GM12878 (cell line): ENCODE results near the gene TCF7. TPM values are rescaled to one million over a fixed set of nuclear protein-coding genes. Genes with fewer than 3 reads are reported as not detected.
A peak's percentile ranks its signal among the peaks of the same experiment; 100 is the strongest.

ENCODE experiments used
- BCL11A ChIP-seq: IDR thresholded peaks from 2 replicates; pipeline ENCODE4 v1.6.1; 2011; ENCODE audit warnings: low read depth, low read length
- BRCA1 ChIP-seq: IDR thresholded peaks from 2 replicates; pipeline ENCODE4 v1.6.1; 2011; ENCODE audit warnings: low read depth, low read length, improper control_type of control experiment
- ESRRA ChIP-seq: IDR thresholded peaks from 2 replicates; pipeline ENCODE4 v1.6.1; 2012; ENCODE audit warnings: mild to moderate bottlenecking, low read length, improper control_type of control experiment
- ETV6 ChIP-seq, 2 experiments: fragments of 450-650 bp in 1 of 2; IDR thresholded peaks in 1 of 2; conservative IDR thresholded peaks in 1 of 2; 2 replicates each; pipeline ENCODE4 v1.6.1; 2014; ENCODE audit warnings: antibody characterized with exemption in 1 of 2, borderline replicate concordance in 1 of 2, low read depth in 1 of 2, mild to moderate bottlenecking in 1 of 2, moderate library complexity in 1 of 2
- HDAC2 ChIP-seq: fragments of 200-600 bp; sonication (generic); IDR thresholded peaks from 2 replicates; pipeline ENCODE4 v1.6.1; 2017
- IKZF2 ChIP-seq, 2 experiments: fragments of 450-650 bp; IDR thresholded peaks; 2 replicates each; pipeline ENCODE4 v1.6.1; 2017; ENCODE audit warnings: mild to moderate bottlenecking in 2 of 2, moderate library complexity in 2 of 2
- KAT2A ChIP-seq: conservative IDR thresholded peaks from 2 replicates; pipeline ENCODE4 v1.6.1; 2011; ENCODE audit warnings: low read depth, low read length; ENCODE audit not compliant: control insufficient read depth
- LARP7 ChIP-seq: fragments of 450-650 bp; IDR thresholded peaks from 2 replicates; pipeline ENCODE4 v1.6.1; 2017; ENCODE audit warnings: mild to moderate bottlenecking
- MYB ChIP-seq: fragments of 150-350 bp; IDR thresholded peaks from 2 replicates; pipeline ENCODE4 v1.6.1; 2014; ENCODE audit warnings: mild to moderate bottlenecking, low read depth, low read length, borderline replicate concordance
- NBN ChIP-seq: fragments of 450-650 bp; IDR thresholded peaks from 2 replicates; pipeline ENCODE4 v1.6.1; 2016
- PML ChIP-seq: IDR thresholded peaks from 2 replicates; pipeline ENCODE4 v1.6.1; 2012; ENCODE audit warnings: low read length, inconsistent platforms
- POU2F2 ChIP-seq: IDR thresholded peaks from 3 replicates; pipeline ENCODE4 v1.6.1; 2011; ENCODE audit warnings: low read depth, mild to moderate bottlenecking, low read length, borderline replicate concordance
- RAD21 ChIP-seq: IDR thresholded peaks from 2 replicates; pipeline ENCODE4 v1.6.1; 2011; ENCODE audit warnings: mild to moderate bottlenecking, low read depth, low read length, moderate library complexity; ENCODE audit not compliant: insufficient read depth
- RBBP5 ChIP-seq: fragments of 200-600 bp; sonication (generic); conservative IDR thresholded peaks from 2 replicates; pipeline ENCODE4 v1.6.1; 2016
- SIN3A ChIP-seq: IDR thresholded peaks from 2 replicates; pipeline ENCODE4 v1.6.1; 2012; ENCODE audit warnings: low read depth, low read length, improper control_type of control experiment
- SMAD1 ChIP-seq: fragments of 450-650 bp; IDR thresholded peaks from 2 replicates; pipeline ENCODE4 v1.6.1; 2018; ENCODE audit warnings: mild to moderate bottlenecking, low read depth; ENCODE audit not compliant: partially characterized antibody
- STAT1 ChIP-seq: fragments of 450-650 bp; conservative IDR thresholded peaks from 2 replicates; pipeline ENCODE4 v1.6.1; 2014; ENCODE audit warnings: antibody characterized with exemption, mild to moderate bottlenecking
- YBX1 ChIP-seq: fragments of 450-650 bp; IDR thresholded peaks from 2 replicates; pipeline ENCODE4 v1.6.1; 2016; ENCODE audit warnings: antibody characterized with exemption
- polyA plus RNA-seq, 11 experiments: library from polyadenylated mRNA; depleted of rRNA in 4 of 11; unstranded in 6 of 11; stranded (reverse) in 5 of 11; fragments of >200 nt; fragmentation: Nextera tagmentation in 4 of 11; fragmentation: Illumina TruSeq in 1 of 11; extraction: Ambion mirVana in 4 of 11; extraction: Trizol in 1 of 11; gene quantifications; 1 replicate in 1 of 11; 2 replicates in 10 of 11; pipeline versions ENCODE4 v1.2.1 to v1.2.3, GENCODE V29; 2011 to 2016; ENCODE audit warnings: inconsistent platforms in 2 of 11, missing spikeins in 2 of 11, low read depth in 1 of 11
- total RNA-seq, 4 experiments: library from RNA; depleted of rRNA in 3 of 4; stranded (reverse); fragments of >200 nt in 3 of 4; fragmentation: Illumina TruSeq in 1 of 4; extraction: Trizol in 1 of 4; gene quantifications; 2 replicates each; pipeline versions ENCODE4 v1.2.1 to v1.2.3, GENCODE V29; 2013 to 2021
- TF ChIP-seq, protein P1 (sequence below), 3 experiments: IDR thresholded peaks in 2 of 3; conservative IDR thresholded peaks in 1 of 3; 2 replicates each; pipeline ENCODE4 v1.5.1; 2011; ENCODE audit warnings: low read depth in 3 of 3, low read length in 3 of 3, mild to moderate bottlenecking in 3 of 3, control low read depth in 2 of 3, moderate library complexity in 2 of 3, inconsistent platforms in 1 of 3, mixed read lengths in 1 of 3; ENCODE audit not compliant: control insufficient read depth in 2 of 3, insufficient read depth in 1 of 3; ENCODE audit errors: extremely low read depth in 1 of 3
- TF ChIP-seq, protein P2 (sequence below): fragments of 450-650 bp; IDR thresholded peaks from 2 replicates; pipeline ENCODE4 v1.6.1; 2014; ENCODE audit warnings: mild to moderate bottlenecking
- TF ChIP-seq, protein P3 (sequence below): fragments of 450-650 bp; IDR thresholded peaks from 2 replicates; pipeline ENCODE4 v1.6.1; 2017; ENCODE audit warnings: antibody characterized with exemption, mild to moderate bottlenecking, moderate library complexity
- TF ChIP-seq, protein P4 (sequence below): fragments of 450-650 bp; IDR thresholded peaks from 2 replicates; pipeline ENCODE4 v1.6.1; 2017; ENCODE audit warnings: borderline replicate concordance
- TF ChIP-seq, protein P5 (sequence below): IDR thresholded peaks from 2 replicates; pipeline ENCODE4 v1.6.1; 2012; ENCODE audit warnings: low read length, inconsistent platforms

TCF7 gene
- total and polyA plus RNA-seq, 10 of the 15 experiments (the other 5 are each of a cell fraction or from before 2014, with no cell fraction given) = 10.0 to 60.2 (median 23.6) TPM

DNA sequence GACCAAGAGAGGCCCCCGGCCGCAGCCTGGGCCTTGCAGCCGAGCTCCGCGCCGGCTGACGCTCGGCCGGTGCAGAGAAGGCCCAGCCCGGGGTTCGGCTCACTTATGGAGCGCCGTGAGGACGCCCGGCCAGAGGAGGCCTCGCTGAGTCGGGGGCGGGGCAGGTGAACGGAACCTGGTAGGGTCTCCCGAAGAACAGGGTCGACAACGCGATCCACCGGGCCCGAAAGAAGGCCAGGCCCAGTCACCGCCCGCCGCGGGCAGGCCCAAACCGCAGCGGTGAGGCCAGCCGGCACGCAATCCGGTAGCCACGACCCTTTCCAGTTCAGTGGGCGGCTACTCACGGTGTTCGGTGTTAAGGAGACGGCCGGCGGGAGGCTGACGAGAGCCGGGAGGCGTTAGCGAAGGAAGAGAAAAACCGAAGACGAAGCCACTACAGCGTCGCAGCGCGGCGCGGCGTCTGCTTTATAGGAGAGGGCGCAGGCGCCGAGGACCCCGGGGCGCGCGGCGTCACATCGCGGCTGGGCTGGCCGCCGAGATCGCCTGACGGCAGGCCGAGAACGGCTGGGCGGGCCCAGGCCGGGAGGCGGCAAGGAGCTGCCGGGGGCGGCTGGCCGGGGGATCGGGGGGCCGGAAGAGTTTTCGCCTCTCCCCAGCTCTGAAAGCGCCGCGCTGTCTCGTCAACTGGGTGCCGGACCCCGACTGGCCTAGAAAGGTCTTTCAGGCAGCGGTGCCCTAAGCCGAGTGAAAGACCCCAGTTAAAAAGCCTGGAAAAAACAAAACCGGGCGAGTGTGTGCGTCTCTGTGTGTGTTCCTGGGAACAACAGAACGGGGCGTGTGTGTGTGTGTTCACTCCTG lies 62.3 kb downstream of the TCF7 start, which contains the start of gene SKP1 (continued):
- peak; percentile 96 for TF ChIP-seq POU2F2
- TF ChIP-seq YBX1 = no peak
- TF ChIP-seq ESRRA = no peak
- TF ChIP-seq BCL11A = no peak
- TF ChIP-seq, protein P1, sequence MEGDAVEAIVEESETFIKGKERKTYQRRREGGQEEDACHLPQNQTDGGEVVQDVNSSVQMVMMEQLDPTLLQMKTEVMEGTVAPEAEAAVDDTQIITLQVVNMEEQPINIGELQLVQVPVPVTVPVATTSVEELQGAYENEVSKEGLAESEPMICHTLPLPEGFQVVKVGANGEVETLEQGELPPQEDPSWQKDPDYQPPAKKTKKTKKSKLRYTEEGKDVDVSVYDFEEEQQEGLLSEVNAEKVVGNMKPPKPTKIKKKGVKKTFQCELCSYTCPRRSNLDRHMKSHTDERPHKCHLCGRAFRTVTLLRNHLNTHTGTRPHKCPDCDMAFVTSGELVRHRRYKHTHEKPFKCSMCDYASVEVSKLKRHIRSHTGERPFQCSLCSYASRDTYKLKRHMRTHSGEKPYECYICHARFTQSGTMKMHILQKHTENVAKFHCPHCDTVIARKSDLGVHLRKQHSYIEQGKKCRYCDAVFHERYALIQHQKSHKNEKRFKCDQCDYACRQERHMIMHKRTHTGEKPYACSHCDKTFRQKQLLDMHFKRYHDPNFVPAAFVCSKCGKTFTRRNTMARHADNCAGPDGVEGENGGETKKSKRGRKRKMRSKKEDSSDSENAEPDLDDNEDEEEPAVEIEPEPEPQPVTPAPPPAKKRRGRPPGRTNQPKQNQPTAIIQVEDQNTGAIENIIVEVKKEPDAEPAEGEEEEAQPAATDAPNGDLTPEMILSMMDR (IDR thresholded peaks at IDR 0.05 in 2 of 3, conservative IDR thresholded peaks at IDR 0.05 in 1 of 3; ENCODE audit: control insufficient read depth in 2 of 3, extremely low read depth in 1 of 3, insufficient read depth in 1 of 3, low read depth in 3 of 3, low read length in 3 of 3) = no peak
- TF ChIP-seq, protein P2, sequence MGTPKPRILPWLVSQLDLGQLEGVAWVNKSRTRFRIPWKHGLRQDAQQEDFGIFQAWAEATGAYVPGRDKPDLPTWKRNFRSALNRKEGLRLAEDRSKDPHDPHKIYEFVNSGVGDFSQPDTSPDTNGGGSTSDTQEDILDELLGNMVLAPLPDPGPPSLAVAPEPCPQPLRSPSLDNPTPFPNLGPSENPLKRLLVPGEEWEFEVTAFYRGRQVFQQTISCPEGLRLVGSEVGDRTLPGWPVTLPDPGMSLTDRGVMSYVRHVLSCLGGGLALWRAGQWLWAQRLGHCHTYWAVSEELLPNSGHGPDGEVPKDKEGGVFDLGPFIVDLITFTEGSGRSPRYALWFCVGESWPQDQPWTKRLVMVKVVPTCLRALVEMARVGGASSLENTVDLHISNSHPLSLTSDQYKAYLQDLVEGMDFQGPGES = no peak
- peak; percentile 74 for TF ChIP-seq SMAD1
- peak; percentile 83 for TF ChIP-seq NBN
- peak; percentile 2 to 27; a peak in 1 of 4 replicates for TF ChIP-seq IKZF2 (IDR thresholded peaks at IDR 0.05)
- no peak for TF ChIP-seq ETV6 (conservative IDR thresholded peaks at IDR 0.05 in 1 of 2, IDR thresholded peaks at IDR 0.05 in 1 of 2; ENCODE audit: borderline replicate concordance in 1 of 2, low read depth in 1 of 2)
- TF ChIP-seq, protein P3, sequence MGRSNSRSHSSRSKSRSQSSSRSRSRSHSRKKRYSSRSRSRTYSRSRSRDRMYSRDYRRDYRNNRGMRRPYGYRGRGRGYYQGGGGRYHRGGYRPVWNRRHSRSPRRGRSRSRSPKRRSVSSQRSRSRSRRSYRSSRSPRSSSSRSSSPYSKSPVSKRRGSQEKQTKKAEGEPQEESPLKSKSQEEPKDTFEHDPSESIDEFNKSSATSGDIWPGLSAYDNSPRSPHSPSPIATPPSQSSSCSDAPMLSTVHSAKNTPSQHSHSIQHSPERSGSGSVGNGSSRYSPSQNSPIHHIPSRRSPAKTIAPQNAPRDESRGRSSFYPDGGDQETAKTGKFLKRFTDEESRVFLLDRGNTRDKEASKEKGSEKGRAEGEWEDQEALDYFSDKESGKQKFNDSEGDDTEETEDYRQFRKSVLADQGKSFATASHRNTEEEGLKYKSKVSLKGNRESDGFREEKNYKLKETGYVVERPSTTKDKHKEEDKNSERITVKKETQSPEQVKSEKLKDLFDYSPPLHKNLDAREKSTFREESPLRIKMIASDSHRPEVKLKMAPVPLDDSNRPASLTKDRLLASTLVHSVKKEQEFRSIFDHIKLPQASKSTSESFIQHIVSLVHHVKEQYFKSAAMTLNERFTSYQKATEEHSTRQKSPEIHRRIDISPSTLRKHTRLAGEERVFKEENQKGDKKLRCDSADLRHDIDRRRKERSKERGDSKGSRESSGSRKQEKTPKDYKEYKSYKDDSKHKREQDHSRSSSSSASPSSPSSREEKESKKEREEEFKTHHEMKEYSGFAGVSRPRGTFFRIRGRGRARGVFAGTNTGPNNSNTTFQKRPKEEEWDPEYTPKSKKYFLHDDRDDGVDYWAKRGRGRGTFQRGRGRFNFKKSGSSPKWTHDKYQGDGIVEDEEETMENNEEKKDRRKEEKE = no peak
- TF ChIP-seq MYB = peak; percentile 80; the same call in 1 of the 2 replicates
- no peak for TF ChIP-seq RAD21
- TF ChIP-seq PML = peak; percentile 98
- TF ChIP-seq BRCA1 = no peak
- TF ChIP-seq RBBP5 = no peak
- peak; percentile 83 for TF ChIP-seq LARP7
- TF ChIP-seq, protein P4, sequence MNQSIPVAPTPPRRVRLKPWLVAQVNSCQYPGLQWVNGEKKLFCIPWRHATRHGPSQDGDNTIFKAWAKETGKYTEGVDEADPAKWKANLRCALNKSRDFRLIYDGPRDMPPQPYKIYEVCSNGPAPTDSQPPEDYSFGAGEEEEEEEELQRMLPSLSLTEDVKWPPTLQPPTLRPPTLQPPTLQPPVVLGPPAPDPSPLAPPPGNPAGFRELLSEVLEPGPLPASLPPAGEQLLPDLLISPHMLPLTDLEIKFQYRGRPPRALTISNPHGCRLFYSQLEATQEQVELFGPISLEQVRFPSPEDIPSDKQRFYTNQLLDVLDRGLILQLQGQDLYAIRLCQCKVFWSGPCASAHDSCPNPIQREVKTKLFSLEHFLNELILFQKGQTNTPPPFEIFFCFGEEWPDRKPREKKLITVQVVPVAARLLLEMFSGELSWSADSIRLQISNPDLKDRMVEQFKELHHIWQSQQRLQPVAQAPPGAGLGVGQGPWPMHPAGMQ = peak; percentile 93
- no peak for TF ChIP-seq STAT1
- peak; percentile 68 for TF ChIP-seq SIN3A
- TF ChIP-seq, protein P5, sequence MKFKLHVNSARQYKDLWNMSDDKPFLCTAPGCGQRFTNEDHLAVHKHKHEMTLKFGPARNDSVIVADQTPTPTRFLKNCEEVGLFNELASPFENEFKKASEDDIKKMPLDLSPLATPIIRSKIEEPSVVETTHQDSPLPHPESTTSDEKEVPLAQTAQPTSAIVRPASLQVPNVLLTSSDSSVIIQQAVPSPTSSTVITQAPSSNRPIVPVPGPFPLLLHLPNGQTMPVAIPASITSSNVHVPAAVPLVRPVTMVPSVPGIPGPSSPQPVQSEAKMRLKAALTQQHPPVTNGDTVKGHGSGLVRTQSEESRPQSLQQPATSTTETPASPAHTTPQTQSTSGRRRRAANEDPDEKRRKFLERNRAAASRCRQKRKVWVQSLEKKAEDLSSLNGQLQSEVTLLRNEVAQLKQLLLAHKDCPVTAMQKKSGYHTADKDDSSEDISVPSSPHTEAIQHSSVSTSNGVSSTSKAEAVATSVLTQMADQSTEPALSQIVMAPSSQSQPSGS = no peak
- TF ChIP-seq HDAC2 = no peak
- TF ChIP-seq KAT2A = no peak
